GM18508 (cell line): ENCODE measurements around the gene PHF14.
A peak's percentile ranks its signal among the peaks of the same experiment; 100 is the strongest.

Source experiments
- ATAC-seq: cut with Tn5 transposase; IDR thresholded peaks from one replicate; pipeline ENCODE4 v1.9.1; 2021; ENCODE audit warnings: moderate number of reproducible peaks; ENCODE audit not compliant: insufficient read depth, unreplicated experiment

The PHF14 gene

DNA sequence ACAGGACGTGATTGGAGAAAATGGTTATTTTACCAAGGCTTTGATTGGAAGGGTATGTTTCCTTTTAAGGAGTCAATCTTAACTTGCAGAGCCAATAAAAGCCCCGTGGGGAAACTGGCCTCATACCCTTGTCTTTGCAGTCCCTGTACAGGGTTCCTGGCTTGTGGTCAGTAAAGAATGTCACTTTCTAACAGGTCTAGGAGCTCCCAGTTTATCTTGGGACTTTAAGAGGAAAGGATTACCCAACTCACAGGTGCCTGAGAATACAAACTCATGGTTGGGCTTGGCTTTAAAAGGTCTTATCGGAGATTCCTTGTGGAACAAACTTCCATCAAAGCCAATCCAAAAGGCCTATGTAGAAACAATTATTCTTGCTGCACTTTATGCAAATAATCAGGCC is 221.8 kb downstream of the PHF14 start:
- no peak for ATAC-seq

DNA sequence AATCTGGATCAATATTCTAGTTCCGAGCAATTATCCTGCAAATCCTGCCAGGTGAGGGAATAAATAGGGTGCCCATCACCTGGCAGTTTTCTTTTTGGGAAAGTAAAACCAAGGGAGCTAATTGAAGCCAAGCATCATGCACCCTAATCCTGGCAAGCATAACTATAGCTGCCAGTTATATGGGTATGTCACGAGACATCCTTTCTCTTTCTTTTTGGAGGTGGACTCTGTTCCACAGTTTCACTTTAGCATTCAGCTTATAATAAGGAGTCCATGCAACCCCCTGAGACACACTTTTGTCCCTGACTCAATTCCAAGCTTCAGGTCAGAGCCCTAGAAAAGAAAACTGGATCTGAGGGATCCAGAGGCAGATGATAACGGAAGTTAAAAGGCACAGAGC is 222.5 kb downstream of the PHF14 start:
- ATAC-seq: no peak

DNA sequence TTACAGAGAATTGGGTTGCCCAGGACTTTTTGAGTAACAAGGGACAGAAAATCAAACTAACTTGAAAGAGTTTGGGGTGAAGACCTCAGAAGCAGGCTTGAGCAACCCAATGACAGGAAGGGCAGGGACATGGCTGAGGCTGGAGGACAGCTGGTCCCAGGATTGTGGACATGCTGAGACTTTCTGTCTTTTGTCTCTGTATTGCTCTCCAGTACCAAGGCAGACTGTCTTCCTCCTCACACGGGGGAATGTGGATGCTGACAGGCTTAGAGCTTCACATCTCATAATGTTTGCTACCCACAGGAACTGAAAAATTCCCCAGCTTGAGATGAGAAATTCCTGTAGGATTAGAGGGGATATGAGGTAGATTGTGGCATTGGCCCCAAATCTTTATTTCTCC is 229.6 kb downstream of the PHF14 start:
- no peak for ATAC-seq

DNA sequence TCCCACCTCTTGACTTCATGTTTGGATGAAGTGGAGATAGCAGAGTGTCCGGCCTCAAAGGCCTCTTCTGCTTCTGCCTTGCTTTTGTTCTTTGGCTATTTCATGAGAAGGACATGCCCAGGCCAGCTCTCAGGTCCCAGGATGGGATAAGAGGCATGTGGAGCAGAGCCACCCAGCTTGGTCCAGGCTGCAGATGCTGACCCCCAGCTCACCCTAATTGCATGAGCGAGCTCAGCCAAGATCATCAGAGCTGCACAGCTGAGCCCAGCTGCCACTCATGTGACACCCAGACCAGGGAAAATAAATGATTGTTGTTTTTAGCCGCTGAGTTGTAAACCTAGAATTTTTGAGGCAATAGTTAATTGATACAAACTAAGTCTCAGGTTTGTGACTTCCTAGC is 230.0 kb downstream of the PHF14 start:
- no peak for ATAC-seq

DNA sequence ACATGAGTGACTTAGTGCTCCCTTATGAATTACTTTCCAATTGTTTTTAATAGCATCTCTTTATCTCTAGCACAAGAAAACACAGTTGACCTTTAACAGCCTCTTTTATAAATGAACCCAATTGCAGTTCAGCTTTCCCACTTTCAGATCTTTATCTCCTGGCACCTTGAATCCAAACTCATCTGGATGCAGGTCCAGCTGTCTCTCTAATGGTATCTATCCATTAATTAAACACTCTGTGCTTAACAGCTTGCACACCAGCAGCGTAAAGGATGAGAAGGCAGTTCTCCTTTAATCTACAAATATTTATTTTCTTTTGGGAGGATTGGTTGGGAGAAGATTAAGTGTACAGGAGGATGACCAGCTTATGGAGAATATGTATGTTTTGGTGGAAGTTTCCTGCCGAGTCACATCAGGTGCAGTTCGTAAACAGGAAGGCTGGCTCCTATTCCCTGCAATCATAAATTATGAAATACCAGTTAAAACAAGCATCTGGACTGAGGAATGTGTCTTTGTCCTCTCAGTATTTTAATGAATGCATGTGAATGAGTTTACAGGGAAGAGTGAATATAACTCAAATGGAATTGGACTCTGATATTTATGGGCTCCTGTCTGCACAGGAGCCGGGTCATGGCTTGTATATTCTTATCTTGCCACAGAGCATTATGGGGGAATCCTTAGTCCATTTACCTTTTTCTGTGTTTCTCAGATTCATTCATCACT is 232.7 kb downstream of the PHF14 start:
- ATAC-seq: no peak

DNA sequence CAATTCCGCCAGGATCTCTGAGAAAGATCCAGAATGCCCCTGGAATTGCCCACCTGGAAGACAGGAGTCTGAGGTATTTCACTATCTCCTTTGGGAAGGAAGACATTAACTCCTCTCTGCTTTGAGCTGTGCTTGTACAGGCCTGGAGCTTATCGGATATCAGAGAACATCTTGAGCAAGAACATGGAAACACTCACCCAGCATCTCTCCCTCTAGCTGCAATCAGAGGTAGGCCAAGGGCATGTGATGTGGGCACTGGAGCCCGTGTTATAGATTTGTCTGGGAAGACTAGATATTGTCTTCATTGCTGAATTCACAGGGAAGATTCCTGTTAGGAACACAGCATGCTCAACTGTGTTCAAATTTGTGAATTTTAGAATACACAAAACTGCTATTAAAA is 233.9 kb downstream of the PHF14 start:
- ATAC-seq: no peak

DNA sequence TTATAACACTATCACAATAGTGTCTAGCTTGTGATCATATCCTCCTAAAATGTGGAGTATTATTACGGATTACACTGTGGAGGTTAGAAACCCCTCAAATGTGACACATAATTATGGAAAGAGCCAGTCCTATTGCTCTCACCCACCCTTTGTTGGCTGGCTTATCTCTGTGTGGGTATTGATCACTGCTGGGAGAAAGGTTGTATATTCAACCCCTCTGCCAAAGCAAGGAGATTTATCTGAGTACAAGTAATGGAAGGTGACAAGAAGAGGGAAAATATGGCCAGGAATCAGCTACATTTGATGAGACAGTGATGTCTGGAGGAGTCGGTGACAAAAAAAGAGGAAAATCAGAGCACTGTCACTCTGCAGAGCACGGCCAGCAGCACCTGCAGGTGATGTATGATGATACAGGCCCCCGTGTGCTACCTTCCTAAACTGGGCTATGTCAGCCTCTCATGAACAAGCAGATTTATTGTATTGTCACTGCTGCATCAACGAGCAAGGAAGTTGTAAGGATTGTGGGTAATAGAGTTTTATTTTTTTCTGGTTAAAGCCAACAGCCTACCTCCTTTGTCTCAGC is 235.3 kb downstream of the PHF14 start:
- ATAC-seq: no peak

DNA sequence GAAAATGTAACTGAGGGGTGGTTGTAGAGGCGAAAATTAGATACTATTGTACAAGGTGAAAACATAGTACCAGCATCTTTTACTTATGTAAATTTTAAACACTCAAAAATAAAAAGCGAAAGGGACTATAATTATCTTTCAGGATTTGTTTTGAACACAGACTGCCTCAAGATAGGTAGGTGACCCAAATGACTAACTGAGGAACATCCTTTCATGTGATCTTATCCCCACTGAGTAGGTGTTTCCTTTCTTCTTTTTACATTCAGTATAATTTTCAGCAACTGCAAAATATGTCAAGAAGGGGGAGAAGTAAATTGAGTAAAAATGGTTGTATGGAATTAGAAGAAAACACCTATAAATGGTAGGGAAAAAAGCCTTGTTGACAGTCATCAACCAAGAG is 236.7 kb downstream of the PHF14 start:
- ATAC-seq: no peak

DNA sequence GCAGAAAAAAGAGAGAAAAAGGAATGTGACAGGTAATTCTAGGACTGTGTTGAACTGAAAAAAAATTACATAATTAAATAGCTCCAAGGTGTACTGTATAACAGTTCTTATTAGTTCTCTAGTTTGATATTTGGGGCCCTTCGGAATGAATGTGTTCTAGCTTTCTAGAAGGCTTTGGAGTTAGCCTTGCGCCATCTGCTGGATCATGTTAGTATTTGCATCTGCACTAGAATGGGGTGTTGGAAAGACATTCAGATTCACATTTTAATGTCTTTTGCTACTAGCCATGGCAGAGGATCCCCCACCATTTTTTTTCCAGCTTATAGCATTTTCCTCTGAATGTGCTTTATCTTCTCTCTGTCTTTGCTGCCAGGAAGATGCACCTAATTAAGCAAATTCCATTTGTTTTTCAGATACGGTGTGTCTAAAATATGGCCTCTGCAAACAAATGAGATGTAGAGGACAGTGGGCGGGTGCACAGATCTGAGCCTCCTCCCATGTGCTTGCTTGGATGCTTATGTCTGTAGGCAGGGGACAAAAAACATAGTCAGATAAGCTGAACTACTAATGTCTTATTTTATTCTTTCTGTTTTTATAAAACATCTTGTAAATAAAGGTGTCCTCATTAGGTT is 238.5 kb downstream of the PHF14 start:
- ATAC-seq: peak; percentile 76

DNA sequence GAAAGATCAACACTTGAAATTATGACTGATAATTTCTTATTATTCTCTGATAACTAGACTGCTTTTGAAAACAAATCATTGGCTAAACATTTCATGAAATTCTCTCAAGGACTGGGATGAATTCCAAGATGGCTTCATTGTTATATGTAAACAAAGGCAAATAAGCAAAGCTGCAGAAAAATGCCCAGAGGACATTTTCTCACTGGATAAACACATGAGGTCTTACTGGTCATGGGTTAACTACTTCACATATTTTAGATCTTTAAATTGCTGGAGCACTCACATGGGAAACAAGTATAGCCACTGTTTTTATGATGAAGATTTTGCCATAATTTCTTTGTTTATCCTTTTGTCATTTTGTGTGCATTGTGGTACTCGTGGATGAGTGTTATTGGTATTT is 239.1 kb downstream of the PHF14 start:
- ATAC-seq: no peak

DNA sequence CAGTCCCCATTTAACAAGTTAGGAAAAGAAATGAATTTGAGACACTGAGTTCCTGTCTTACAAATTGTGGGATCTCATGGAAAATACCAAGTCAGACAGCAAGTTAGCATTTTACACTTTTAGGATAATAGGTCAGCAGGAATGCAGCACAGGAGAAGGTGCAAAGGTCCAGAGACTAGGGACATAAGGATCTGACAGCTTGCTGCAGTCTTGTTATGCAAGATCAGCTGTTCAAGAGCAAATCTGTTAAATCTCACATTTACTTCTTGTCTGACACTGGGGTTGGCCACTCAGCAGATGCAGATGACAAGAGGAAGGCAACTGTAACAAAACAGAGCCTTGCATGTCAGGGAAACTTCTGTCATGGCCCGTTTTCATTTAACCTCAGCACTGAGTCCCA is 239.6 kb downstream of the PHF14 start:
- ATAC-seq: no peak

DNA sequence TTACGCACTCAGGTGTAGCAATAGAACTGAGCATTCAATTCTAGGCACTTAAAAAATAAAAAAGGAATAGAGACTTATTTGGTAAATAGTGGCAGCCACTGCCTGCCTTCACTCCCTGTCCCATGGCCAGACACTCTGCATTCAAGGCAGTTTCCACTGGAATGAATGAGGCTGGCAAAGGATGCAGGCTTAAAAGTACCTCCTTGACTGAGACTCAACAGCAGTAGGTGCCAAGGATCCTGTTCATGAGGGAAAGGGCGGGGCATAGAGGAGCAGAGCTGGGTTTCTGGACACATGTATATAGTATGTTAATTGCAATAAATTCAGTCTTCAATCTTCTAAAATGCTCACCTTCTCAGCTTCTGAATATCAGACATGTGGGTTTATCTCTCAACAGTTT is 242.6 kb downstream of the PHF14 start:
- ATAC-seq: no peak

DNA sequence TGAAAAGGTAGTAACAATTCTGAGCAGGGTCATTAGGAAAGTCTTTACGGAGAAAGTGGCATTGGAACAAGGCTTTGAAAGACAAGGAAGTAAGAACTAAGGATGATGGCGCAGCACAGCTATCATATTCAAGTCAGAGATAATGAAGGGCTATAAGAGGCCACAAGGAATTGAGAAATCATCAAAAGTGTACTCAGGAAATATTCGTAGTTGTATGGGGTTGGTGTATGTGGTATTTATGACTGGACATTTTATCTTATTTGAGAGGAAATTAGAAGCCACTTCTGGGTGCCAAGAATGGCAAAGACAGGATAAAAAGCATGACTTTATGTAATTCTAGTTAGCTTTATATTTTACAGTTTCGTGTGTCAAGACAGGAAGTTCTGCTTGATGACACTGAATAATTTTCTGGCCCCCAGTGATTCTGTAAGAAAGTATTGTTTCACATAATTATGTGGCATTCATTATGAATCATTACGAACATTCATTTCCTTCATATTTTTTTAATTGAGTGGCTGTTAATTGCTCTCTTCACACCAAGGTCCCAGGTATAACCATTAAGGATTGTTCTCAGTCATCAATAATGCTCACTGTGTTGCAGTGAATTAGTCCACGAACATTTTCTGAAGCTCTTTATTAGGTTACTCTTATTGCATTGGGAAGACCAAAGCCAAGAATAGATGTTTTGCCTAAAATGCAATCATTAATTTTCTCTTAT is 244.3 kb downstream of the PHF14 start:
- no peak for ATAC-seq
